Measurements from ENCODE around the gene TRAPPC3.

Gene TRAPPC3

GRCh38 chr1:36125129-36125991, 23.9 kb downstream of the TRAPPC3 start, which contains the start of gene COL8A2:
Gene COL8A2 (minus strand): TSS chr1:36125222. CDS start chr1:36100242, 24,980 bp downstream.
- DNase-seq: no peak

GRCh38 chr1:36124404-36125128, 24.7 kb downstream of the TRAPPC3 start:
- DNase-seq: no peak

GRCh38 chr1:36123356-36123755, 25.9 kb downstream of the TRAPPC3 start:
- DNase-seq: no peak

GRCh38 chr1:36122062-36123030, 26.9 kb downstream of the TRAPPC3 start:
- DNase-seq: no peak

- DNase-seq: no peak
Measured at GRCh38 chr1:36119456-36119855, 29.8 kb downstream of the TRAPPC3 start.

GRCh38 chr1:36118447-36119204, 30.7 kb downstream of the TRAPPC3 start:
- DNase-seq: no peak

GRCh38 chr1:36116901-36117300, 32.4 kb downstream of the TRAPPC3 start:
- no peak for DNase-seq

- DNase-seq: no peak
Measured at GRCh38 chr1:36115931-36116330, 33.4 kb downstream of the TRAPPC3 start.

- DNase-seq: no peak
Measured at GRCh38 chr1:36115200-36115669, 34.1 kb downstream of the TRAPPC3 start.

- no peak for DNase-seq
Measured at GRCh38 chr1:36114371-36114770, 34.9 kb downstream of the TRAPPC3 start.

GRCh38 chr1:36112823-36113222, 36.5 kb downstream of the TRAPPC3 start:
- no peak for DNase-seq

- DNase-seq: no peak
Measured at GRCh38 chr1:36111151-36111550, 38.1 kb downstream of the TRAPPC3 start.

- peak; percentile 46 for DNase-seq
Measured at GRCh38 chr1:36109041-36109679, 40.1 kb downstream of the TRAPPC3 start.

GRCh38 chr1:36108314-36108713, 41.0 kb downstream of the TRAPPC3 start:
- DNase-seq: no peak

- DNase-seq: no peak
Measured at GRCh38 chr1:36107394-36107793, 41.9 kb downstream of the TRAPPC3 start.

GRCh38 chr1:36106269-36106668, 43.0 kb downstream of the TRAPPC3 start:
- no peak for DNase-seq

- DNase-seq: no peak
Measured at GRCh38 chr1:36101546-36101945, 47.7 kb downstream of the TRAPPC3 start.

- no peak for DNase-seq
Measured at GRCh38 chr1:36100376-36100775, 48.9 kb downstream of the TRAPPC3 start.

- DNase-seq: peak; percentile 78
Measured at GRCh38 chr1:36099681-36100341, 49.5 kb downstream of the TRAPPC3 start.

GRCh38 chr1:36098650-36099365, 50.5 kb downstream of the TRAPPC3 start:
- no peak for DNase-seq

Measured in activated naive CD4-positive, alpha-beta T cell treated with anti-CD3 and anti-CD28 coated beads, Interleukin-2, amount 50 U/mL, for 16 hours (primary cell).